Thyroid gland (tissue), 4 donors: Measurements from ENCODE around the gene MEIOB.
"Not testable (repeated sequence)": the region's sequence is repeated elsewhere in the genome, so short reads cannot be mapped to it uniquely, and the experiment has no call there.

Source experiments
- CTCF ChIP-seq, 6 experiments: fragments of 200-600 bp in 3 of 6; fragments of 450-650 bp in 3 of 6; sonication (generic) in 3 of 6; IDR thresholded peaks; one replicate each; pipeline ENCODE4 v1.5.1; 2016 to 2019; ENCODE audit warnings: antibody characterized with exemption in 6 of 6, mild to moderate bottlenecking in 2 of 6, inconsistent platforms in 1 of 6, moderate library complexity in 1 of 6
- POLR2A ChIP-seq, 2 donors: fragments of 450-650 bp; IDR thresholded peaks; one replicate each; pipeline ENCODE4 v1.6.1; 2017; ENCODE audit warnings: antibody characterized with exemption in 2 of 2, mild to moderate bottlenecking in 2 of 2, moderate library complexity in 1 of 2

GRCh38 chr16:1799263-1799662 is 72.7 kb downstream of the MEIOB start:
- not testable (repeated sequence) for TF ChIP-seq CTCF, POLR2A (IDR thresholded peaks at IDR 0.05)
